T-cell (primary cell): ENCODE results near the gene RHOBTB1. TPM values are rescaled to one million over a fixed set of nuclear protein-coding genes. Genes with fewer than 3 reads are reported as not detected.
"Not testable (repeated sequence)": the region's sequence is repeated elsewhere in the genome, so short reads cannot be mapped to it uniquely, and the experiment has no call there.

ENCODE experiments used
- ATAC-seq, 4 experiments: fragments of 200-7000 bp in 3 of 4; fragments of 150-1000 bp in 1 of 4; cut with Tn5 transposase; replicated peaks in 1 of 4; 1 replicate in 3 of 4; 2 replicates in 1 of 4; pipeline ENCODE4 v1.10.0; 2021; ENCODE audit warnings: moderate library complexity in 3 of 4, mild to moderate bottlenecking in 2 of 4, moderate number of reproducible peaks in 1 of 4
- CTCF ChIA-PET, 2 donors: fragments of 300-600 bp; sonication (Branson Sonifier 250); formaldehyde crosslinking; loops; one replicate each; lab custom pipeline; 2022; ENCODE audit warnings: antibody characterized with exemption in 2 of 2; lab: Charles Lee
- POLR2A ChIA-PET, 2 donors: fragments of 300-600 bp; sonication (Branson Sonifier 250); formaldehyde crosslinking; loops; one replicate each; lab custom pipeline; 2022; ENCODE audit warnings: antibody characterized with exemption in 2 of 2; lab: Charles Lee
- DNase-seq, 35 experiments: peaks; one replicate each; pipeline versions ENCODE4 v3.0.0 to v3.0.0-alpha.2; 2013 to 2023
- H3K27ac ChIP-seq: one replicate; pipeline ENCODE4 v1.5.1; 2013; ENCODE audit warnings: low read length
- H3K27me3 ChIP-seq, 2 experiments: replicated peaks in 1 of 2; 1 replicate in 1 of 2; 2 replicates in 1 of 2; pipeline versions ENCODE4 v1.6.1 to v1.7.0; 2013; ENCODE audit warnings: low read length in 1 of 2, mixed read lengths in 1 of 2; ENCODE audit not compliant: control insufficient read depth in 2 of 2, insufficient read depth in 2 of 2; ENCODE audit errors: extremely low read depth in 1 of 2
- H3K36me3 ChIP-seq, 2 donors: 1 replicate in 1 of 2; 2 replicates in 1 of 2; pipeline versions ENCODE4 v1.6.1 to v1.7.0; 2013; ENCODE audit warnings: low read length in 1 of 2; ENCODE audit not compliant: control insufficient read depth in 2 of 2, insufficient read depth in 1 of 2; ENCODE audit errors: extremely low read depth in 1 of 2
- H3K4me1 ChIP-seq, 2 experiments: 1 replicate in 1 of 2; 2 replicates in 1 of 2; pipeline versions ENCODE4 v1.6.1 to v1.7.0; 2013; ENCODE audit warnings: low read length in 2 of 2, mixed read lengths in 1 of 2; ENCODE audit not compliant: insufficient read depth in 2 of 2, control insufficient read depth in 1 of 2; ENCODE audit errors: extremely low read depth in 1 of 2
- H3K4me3 ChIP-seq, 2 donors: 1 replicate in 1 of 2; 2 replicates in 1 of 2; pipeline versions ENCODE4 v1.5.1 to v1.7.0; 2013; ENCODE audit warnings: mild to moderate bottlenecking in 2 of 2, low read length in 1 of 2, moderate library complexity in 1 of 2; ENCODE audit not compliant: control insufficient read depth in 1 of 2; ENCODE audit errors: extremely low read depth in 1 of 2
- H3K9me3 ChIP-seq: 2 replicates; pipeline ENCODE4 v1.7.0; 2013
- H3K27ac Mint-ChIP-seq, 2 donors: one replicate each; pipeline ENCODE4 v1.8.0; 2020 to 2021; ENCODE audit warnings: mild to moderate bottlenecking in 2 of 2, mixed read lengths in 2 of 2
- H3K27me3 Mint-ChIP-seq, 2 donors: one replicate each; pipeline ENCODE4 v1.8.0; 2021 to 2022; ENCODE audit warnings: mixed read lengths in 2 of 2
- H3K36me3 Mint-ChIP-seq: one replicate; pipeline ENCODE4 v1.8.0; 2021; ENCODE audit warnings: mixed read lengths
- H3K4me1 Mint-ChIP-seq, 3 donors: one replicate each; pipeline ENCODE4 v1.8.0; 2020 to 2022; ENCODE audit warnings: mixed read lengths in 3 of 3, mild to moderate bottlenecking in 1 of 3
- H3K4me3 Mint-ChIP-seq, 3 donors: one replicate each; pipeline ENCODE4 v1.8.0; 2020 to 2022; ENCODE audit warnings: mild to moderate bottlenecking in 3 of 3, mixed read lengths in 3 of 3, moderate library complexity in 3 of 3
- H3K9me3 Mint-ChIP-seq, 3 donors: one replicate each; pipeline ENCODE4 v1.8.0; 2020 to 2022; ENCODE audit warnings: mixed read lengths in 3 of 3
- WGBS: methylation state at CpG from one replicate; pipeline ENCODE4 v1.1.5; 2013; ENCODE audit warnings: missing lambda C conversion rate; ENCODE audit not compliant: insufficient coverage; 5-methylcytosine and 5-hydroxymethylcytosine counted together
- total RNA-seq, 35 experiments: library from RNA in 6 of 35; stranded (reverse) in 6 of 35; fragments of 120-200 nt in 1 of 35; gene quantifications; one replicate each; pipeline versions ENCODE4 v1.2.1 to v1.2.4 and lab custom pipeline; 2013 to 2026

Gene RHOBTB1
- total RNA-seq, 5 donors from 2014 or later (not counting 1 experiment from before 2014, with no cell fraction given): 0.09 to 0.75 (median 0.34) TPM; not detected in 1

GRCh38 chr10:60907236-60907635 lies 36.7 kb downstream of the RHOBTB1 start:
- Histone ChIP-seq H3K4me3 (no peak overlapping the region), H3K9me3 (no peaks in the 10 kb centered on the region), H3K36me3 (no peaks in the 10 kb centered on the region), H3K27me3 (no peaks in the 10 kb centered on the region), H3K27ac (no peak overlapping the region), H3K4me1 (peaks cover 0 to 4% of the 10 kb centered on the region in 2 experiments)
- H3K36me3 Mint-ChIP-seq: no peaks in the 10 kb centered on the region
- ChIA-PET CTCF (no interaction called here), POLR2A (no interaction called here)
- H3K9me3 Mint-ChIP-seq: peaks cover 3 to 4% (median 4%) of the 10 kb centered on the region in 3 donors
- H3K27ac Mint-ChIP-seq: no peak overlapping the region
- peaks cover 11% of the 10 kb centered on the region in 3 donors for H3K4me1 Mint-ChIP-seq
- ATAC-seq (no peak), DNase-seq (no peak)
- no peak overlapping the region for H3K4me3 Mint-ChIP-seq
- peaks cover 10 to 14% of the 10 kb centered on the region in 2 donors for H3K27me3 Mint-ChIP-seq
- 90% methylated on average over 2 of the region's 3 CpGs for WGBS

- H3K27ac Mint-ChIP-seq, H3K36me3 ChIP-seq, H3K27ac ChIP-seq, POLR2A ChIA-PET, H3K4me3 ChIP-seq, ATAC-seq, H3K9me3 Mint-ChIP-seq, H3K27me3 ChIP-seq, H3K4me1 ChIP-seq, H3K36me3 Mint-ChIP-seq, DNase-seq, H3K4me3 Mint-ChIP-seq, H3K9me3 ChIP-seq: not testable (repeated sequence)
- H3K27me3 Mint-ChIP-seq: peaks cover 13 to 14% of the 10 kb centered on the region in 2 donors
- peaks cover 11% of the 10 kb centered on the region in 3 donors for H3K4me1 Mint-ChIP-seq
- WGBS: 75% methylated on average over 6 of the region's 6 CpGs
- CTCF ChIA-PET: interaction anchor here in 1 of 2 donors (0.5 kb wide), 1 partner anchor 693 kb away, joined by 4 read pairs; no protein-coding TSS in a partner anchor
Measured at GRCh38 chr10:60906825-60907224, 37.2 kb downstream of the RHOBTB1 start.

GRCh38 chr10:60906411-60906810 lies 37.6 kb downstream of the RHOBTB1 start:
- Mint-ChIP-seq H3K27ac (no peak overlapping the region), H3K4me3 (no peak overlapping the region), H3K4me1 (peaks cover 11% of the 10 kb centered on the region in 3 donors), H3K9me3 (peaks cover 3 to 4% (median 4%) of the 10 kb centered on the region in 3 donors), H3K27me3 (peaks cover 13 to 14% of the 10 kb centered on the region in 2 donors), H3K36me3 (no peaks in the 10 kb centered on the region)
- Histone ChIP-seq H3K36me3 (no peaks in the 10 kb centered on the region), H3K4me3 (no peak overlapping the region), H3K9me3 (no peaks in the 10 kb centered on the region), H3K27me3 (peaks cover 0 to 4% of the 10 kb centered on the region in 2 experiments), H3K4me1 (peaks cover 0 to 4% of the 10 kb centered on the region in 2 experiments), H3K27ac (no peak overlapping the region)
- WGBS: 76% methylated on average over 2 of the region's 2 CpGs
- DNase-seq (no peak), ATAC-seq (no peak)
- ChIA-PET POLR2A (no interaction called here), CTCF (interaction anchor here in 1 of 2 donors (0.5 kb wide), 1 partner anchor 693 kb away, joined by 4 read pairs; no protein-coding TSS in a partner anchor)

GRCh38 chr10:60905580-60905979 lies 38.4 kb downstream of the RHOBTB1 start:
- H3K27me3 Mint-ChIP-seq: peaks cover 7 to 11% of the 10 kb centered on the region in 2 donors
- H3K27ac Mint-ChIP-seq: no peak overlapping the region
- Histone ChIP-seq H3K36me3 (no peaks in the 10 kb centered on the region), H3K9me3 (no peaks in the 10 kb centered on the region), H3K4me1 (peaks cover 0 to 4% of the 10 kb centered on the region in 2 experiments), H3K4me3 (no peak overlapping the region), H3K27ac (no peak overlapping the region), H3K27me3 (peaks cover 0 to 4% of the 10 kb centered on the region in 2 experiments)
- CTCF ChIA-PET: no interaction called here
- DNase-seq (no peak), ATAC-seq (no peak)
- POLR2A ChIA-PET: no interaction called here
- H3K36me3 Mint-ChIP-seq: no peaks in the 10 kb centered on the region
- H3K4me1 Mint-ChIP-seq: peaks cover 3% of the 10 kb centered on the region in 3 donors
- WGBS: 63% methylated on average over 2 of the region's 4 CpGs
- H3K4me3 Mint-ChIP-seq: no peak overlapping the region
- H3K9me3 Mint-ChIP-seq: peaks cover 3 to 4% (median 4%) of the 10 kb centered on the region in 3 donors

- ATAC-seq (no peak), DNase-seq (no peak)
- POLR2A ChIA-PET: no interaction called here
- Histone ChIP-seq H3K4me1 (no peaks in the 10 kb centered on the region), H3K36me3 (no peaks in the 10 kb centered on the region), H3K27me3 (peaks cover 0 to 4% of the 10 kb centered on the region in 2 experiments), H3K9me3 (no peaks in the 10 kb centered on the region), H3K27ac (no peak overlapping the region), H3K4me3 (no peak overlapping the region)
- Mint-ChIP-seq H3K27me3 (peaks cover 6 to 9% of the 10 kb centered on the region in 2 donors), H3K36me3 (no peaks in the 10 kb centered on the region), H3K4me1 (no peaks in the 10 kb centered on the region), H3K4me3 (no peak overlapping the region), H3K27ac (no peak overlapping the region), H3K9me3 (peaks cover 3 to 4% (median 4%) of the 10 kb centered on the region in 3 donors)
- WGBS: 93% methylated on average over 3 of the region's 3 CpGs
- CTCF ChIA-PET: no interaction called here
Measured at GRCh38 chr10:60903096-60903495, 40.9 kb downstream of the RHOBTB1 start.

- no peak overlapping the region for H3K27ac Mint-ChIP-seq
- no peak overlapping the region for H3K4me3 Mint-ChIP-seq
- ChIA-PET POLR2A (no interaction called here), CTCF (no interaction called here)
- DNase-seq (no peak), ATAC-seq (no peak)
- Histone ChIP-seq H3K27me3 (peaks cover 0 to 4% of the 10 kb centered on the region in 2 experiments), H3K4me1 (no peaks in the 10 kb centered on the region), H3K4me3 (no peak overlapping the region), H3K27ac (no peak overlapping the region), H3K36me3 (no peaks in the 10 kb centered on the region), H3K9me3 (no peaks in the 10 kb centered on the region)
- no peaks in the 10 kb centered on the region for H3K9me3 Mint-ChIP-seq
- WGBS: 100% methylated on average over 2 of the region's 6 CpGs
- no peaks in the 10 kb centered on the region for H3K4me1 Mint-ChIP-seq
- peaks cover 7 to 9% of the 10 kb centered on the region in 2 donors for H3K27me3 Mint-ChIP-seq
- no peaks in the 10 kb centered on the region for H3K36me3 Mint-ChIP-seq
Measured at GRCh38 chr10:60901561-60902235, 42.3 kb downstream of the RHOBTB1 start.
